Panc1 (cell line): Measurements from ENCODE around the gene TBKBP1. TPM values are rescaled to one million over a fixed set of nuclear protein-coding genes. Genes with fewer than 3 reads are reported as not detected.

Experiments used
- ATAC-seq: fragments of 200-7000 bp; cut with Tn5 transposase; 2 replicates; pipeline ENCODE4 v1.9.1; 2020; ENCODE audit warnings: mild to moderate bottlenecking, moderate library complexity
- BruUV-seq: library from RNA; stranded (reverse); fragments of 400-500 nt; replicated peaks from 2 replicates; lab custom pipeline; 2021; lab: Mats Ljungman, UMichigan
- CTCF ChIA-PET: fragments of 300-600 bp; sonication (Branson Sonifier 250); formaldehyde crosslinking; loops from one replicate; lab custom pipeline; 2022; ENCODE audit warnings: antibody characterized with exemption; lab: Charles Lee
- POLR2A ChIA-PET: fragments of 300-600 bp; sonication (Branson Sonifier 250); formaldehyde crosslinking; loops from one replicate; lab custom pipeline; 2022; ENCODE audit warnings: antibody characterized with exemption; lab: Charles Lee
- DNase-seq: peaks from one replicate; pipeline ENCODE4 v3.0.0-alpha.2; 2010; ENCODE audit warnings: low read depth, low spot score
- H3K27ac ChIP-seq: 2 replicates; pipeline ENCODE4 v1.5.1; 2011; ENCODE audit warnings: mild to moderate bottlenecking, low read length, inconsistent platforms
- H3K27me3 ChIP-seq: fragments of 200-500 bp; sonication (Bioruptor generic); 2 replicates; pipeline ENCODE4 v1.6.0; 2014; ENCODE audit warnings: low read length, inconsistent platforms; ENCODE audit not compliant: control insufficient read depth, insufficient read depth
- H3K36me3 ChIP-seq: fragments of 200-500 bp; sonication (Bioruptor generic); 2 replicates; pipeline ENCODE4 v1.5.1; 2014; ENCODE audit warnings: inconsistent platforms, mild to moderate bottlenecking, low read length, moderate library complexity; ENCODE audit not compliant: control insufficient read depth, insufficient read depth
- H3K4me1 ChIP-seq: 2 replicates; pipeline ENCODE4 v1.5.1; 2011; ENCODE audit warnings: inconsistent platforms, mild to moderate bottlenecking, low read length, moderate library complexity; ENCODE audit not compliant: control insufficient read depth, insufficient read depth
- H3K4me3 ChIP-seq, 2 experiments: 2 replicates each; pipeline ENCODE4 v1.5.1; 2011 to 2012; ENCODE audit warnings: low read depth in 2 of 2, low read length in 2 of 2, mild to moderate bottlenecking in 2 of 2, inconsistent platforms in 1 of 2, moderate library complexity in 1 of 2
- H3K9me3 ChIP-seq: fragments of 200-500 bp; sonication (Bioruptor generic); 2 replicates; pipeline ENCODE4 v1.5.1; 2014; ENCODE audit warnings: low read depth, mild to moderate bottlenecking, inconsistent platforms, low read length, moderate library complexity; ENCODE audit not compliant: control insufficient read depth, insufficient read depth
- POLR2AphosphoS5 ChIP-seq: IDR thresholded peaks from 2 replicates; pipeline ENCODE4 v1.6.1; 2012; ENCODE audit warnings: mild to moderate bottlenecking, low read depth, low read length, moderate library complexity
- SIN3A ChIP-seq: IDR thresholded peaks from 2 replicates; pipeline ENCODE4 v1.6.1; 2012; ENCODE audit warnings: low read depth, mild to moderate bottlenecking, low read length, moderate library complexity, borderline replicate concordance; ENCODE audit not compliant: insufficient read depth
- TCF7L2 ChIP-seq: IDR thresholded peaks from 2 replicates; pipeline ENCODE4 v1.6.1; 2011; ENCODE audit warnings: mild to moderate bottlenecking, low read depth, low read length, inconsistent platforms
- in situ Hi-C: cut with HindIII; loops from 2 replicates; pipeline ENCODE4 v1.10.0; 2016; ENCODE audit warnings: low sequenced_read_pairs, low pct_unique_long_range_greater_than_20kb
- intact Hi-C: fragments of 100-400 bp; cut with micrococcal nuclease; formaldehyde crosslinking; loops from one replicate; pipeline ENCODE4 v1.10.0; 2022; ENCODE audit not compliant: unreplicated experiment
- total RNA-seq: library from RNA; stranded (reverse); gene quantifications from one replicate; pipeline ENCODE4 v1.2.1, GENCODE V29; 2021; ENCODE audit not compliant: unreplicated experiment
- TF ChIP-seq, protein P1 (sequence below), 2 experiments: IDR thresholded peaks; 2 replicates each; pipeline ENCODE4 v1.6.1; 2011 to 2012; ENCODE audit warnings: low read depth in 2 of 2, control low read depth in 1 of 2, low read length in 1 of 2, mild to moderate bottlenecking in 1 of 2, moderate library complexity in 1 of 2; ENCODE audit not compliant: insufficient read depth in 1 of 2
- TF ChIP-seq, protein P2 (sequence below): fragments of 450-650 bp; IDR thresholded peaks from 2 replicates; pipeline ENCODE4 v1.5.1; 2017; ENCODE audit warnings: mild to moderate bottlenecking

TBKBP1 gene
- total RNA-seq, 1 experiment from 2014 or later: 12.0 TPM

DNA sequence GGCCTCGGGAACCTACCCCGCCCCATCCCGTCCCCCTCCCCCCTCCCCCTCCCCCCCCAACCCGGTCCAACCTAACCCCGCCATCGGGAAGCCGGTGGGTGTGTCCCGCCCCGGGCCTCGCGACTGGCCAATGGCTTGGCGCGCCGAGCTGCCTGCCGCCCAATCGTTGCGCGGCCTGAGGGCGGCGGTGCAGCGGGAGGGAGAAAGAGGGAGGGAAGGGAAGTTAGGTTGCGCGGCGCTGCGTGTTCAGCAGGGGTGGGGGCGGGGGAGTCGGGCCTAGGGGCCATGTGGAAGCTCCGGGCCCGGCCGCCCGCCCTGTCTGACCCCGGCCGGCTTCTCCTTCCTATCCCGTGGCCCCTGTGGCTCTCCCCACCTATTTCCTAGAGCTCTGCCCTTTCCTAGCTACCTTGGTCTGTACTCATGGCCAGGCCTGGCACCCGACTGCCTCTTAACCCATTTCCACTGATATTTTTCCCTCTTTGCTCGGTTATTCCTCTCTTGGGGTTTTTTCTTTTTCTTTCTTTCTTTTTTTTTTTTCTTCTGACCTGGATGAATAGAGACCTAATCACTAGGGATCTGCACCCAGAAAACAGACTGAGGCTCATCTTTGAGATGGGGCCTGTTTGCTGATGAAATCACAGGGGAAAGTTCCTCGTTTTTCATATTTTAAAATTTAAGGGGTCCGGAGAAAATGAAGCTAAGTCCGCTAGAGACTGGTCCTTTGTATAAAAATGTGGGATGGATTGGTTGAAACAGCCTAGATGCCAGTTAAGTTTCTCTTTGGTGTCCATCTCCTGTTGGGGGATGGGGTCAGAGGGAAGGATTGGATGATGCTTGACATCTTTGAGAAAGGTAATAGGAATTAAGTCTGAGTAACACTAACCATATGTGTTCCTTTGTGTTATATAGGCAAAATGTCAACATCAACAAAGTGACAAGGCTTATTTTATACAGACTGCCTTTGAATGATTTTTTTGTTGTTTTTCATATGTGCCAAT lies 43.1 kb upstream of the TBKBP1 start:
- BruUV-seq: no TSS peak
- peak; percentile 76 for ATAC-seq
- POLR2A ChIA-PET: interaction anchor here (0.5 to 0.9 kb wide), 6 partner anchors 14 to 121 kb away, joined by 3 to 10 read pairs (median 7); no protein-coding TSS in a partner anchor
- DNase-seq: peak; percentile 54
- in situ Hi-C loops (no loop called here), intact Hi-C loops (no loop called here)
- H3K4me1 ChIP-seq: peaks cover 45% of the 10 kb centered on the region
- CTCF ChIA-PET: no interaction called here
- H3K27ac ChIP-seq: peak overlapping the region; percentile 99
- peak overlapping the region; percentile 88 to 96 for H3K4me3 ChIP-seq
- H3K27me3 ChIP-seq: no peaks in the 10 kb centered on the region
- no peaks in the 10 kb centered on the region for H3K9me3 ChIP-seq
- peak; percentile 97 for TF ChIP-seq POLR2AphosphoS5
- TF ChIP-seq, protein P1, sequence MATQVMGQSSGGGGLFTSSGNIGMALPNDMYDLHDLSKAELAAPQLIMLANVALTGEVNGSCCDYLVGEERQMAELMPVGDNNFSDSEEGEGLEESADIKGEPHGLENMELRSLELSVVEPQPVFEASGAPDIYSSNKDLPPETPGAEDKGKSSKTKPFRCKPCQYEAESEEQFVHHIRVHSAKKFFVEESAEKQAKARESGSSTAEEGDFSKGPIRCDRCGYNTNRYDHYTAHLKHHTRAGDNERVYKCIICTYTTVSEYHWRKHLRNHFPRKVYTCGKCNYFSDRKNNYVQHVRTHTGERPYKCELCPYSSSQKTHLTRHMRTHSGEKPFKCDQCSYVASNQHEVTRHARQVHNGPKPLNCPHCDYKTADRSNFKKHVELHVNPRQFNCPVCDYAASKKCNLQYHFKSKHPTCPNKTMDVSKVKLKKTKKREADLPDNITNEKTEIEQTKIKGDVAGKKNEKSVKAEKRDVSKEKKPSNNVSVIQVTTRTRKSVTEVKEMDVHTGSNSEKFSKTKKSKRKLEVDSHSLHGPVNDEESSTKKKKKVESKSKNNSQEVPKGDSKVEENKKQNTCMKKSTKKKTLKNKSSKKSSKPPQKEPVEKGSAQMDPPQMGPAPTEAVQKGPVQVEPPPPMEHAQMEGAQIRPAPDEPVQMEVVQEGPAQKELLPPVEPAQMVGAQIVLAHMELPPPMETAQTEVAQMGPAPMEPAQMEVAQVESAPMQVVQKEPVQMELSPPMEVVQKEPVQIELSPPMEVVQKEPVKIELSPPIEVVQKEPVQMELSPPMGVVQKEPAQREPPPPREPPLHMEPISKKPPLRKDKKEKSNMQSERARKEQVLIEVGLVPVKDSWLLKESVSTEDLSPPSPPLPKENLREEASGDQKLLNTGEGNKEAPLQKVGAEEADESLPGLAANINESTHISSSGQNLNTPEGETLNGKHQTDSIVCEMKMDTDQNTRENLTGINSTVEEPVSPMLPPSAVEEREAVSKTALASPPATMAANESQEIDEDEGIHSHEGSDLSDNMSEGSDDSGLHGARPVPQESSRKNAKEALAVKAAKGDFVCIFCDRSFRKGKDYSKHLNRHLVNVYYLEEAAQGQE (IDR thresholded peaks at IDR 0.05; ENCODE audit: insufficient read depth in 1 of 2, low read depth in 2 of 2, low read length in 1 of 2): no peak
- no peak for TF ChIP-seq TCF7L2
- TF ChIP-seq SIN3A: peak; percentile 94
- TF ChIP-seq, protein P2, sequence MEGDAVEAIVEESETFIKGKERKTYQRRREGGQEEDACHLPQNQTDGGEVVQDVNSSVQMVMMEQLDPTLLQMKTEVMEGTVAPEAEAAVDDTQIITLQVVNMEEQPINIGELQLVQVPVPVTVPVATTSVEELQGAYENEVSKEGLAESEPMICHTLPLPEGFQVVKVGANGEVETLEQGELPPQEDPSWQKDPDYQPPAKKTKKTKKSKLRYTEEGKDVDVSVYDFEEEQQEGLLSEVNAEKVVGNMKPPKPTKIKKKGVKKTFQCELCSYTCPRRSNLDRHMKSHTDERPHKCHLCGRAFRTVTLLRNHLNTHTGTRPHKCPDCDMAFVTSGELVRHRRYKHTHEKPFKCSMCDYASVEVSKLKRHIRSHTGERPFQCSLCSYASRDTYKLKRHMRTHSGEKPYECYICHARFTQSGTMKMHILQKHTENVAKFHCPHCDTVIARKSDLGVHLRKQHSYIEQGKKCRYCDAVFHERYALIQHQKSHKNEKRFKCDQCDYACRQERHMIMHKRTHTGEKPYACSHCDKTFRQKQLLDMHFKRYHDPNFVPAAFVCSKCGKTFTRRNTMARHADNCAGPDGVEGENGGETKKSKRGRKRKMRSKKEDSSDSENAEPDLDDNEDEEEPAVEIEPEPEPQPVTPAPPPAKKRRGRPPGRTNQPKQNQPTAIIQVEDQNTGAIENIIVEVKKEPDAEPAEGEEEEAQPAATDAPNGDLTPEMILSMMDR: no peak
- H3K36me3 ChIP-seq: peaks cover 43% of the 10 kb centered on the region

DNA sequence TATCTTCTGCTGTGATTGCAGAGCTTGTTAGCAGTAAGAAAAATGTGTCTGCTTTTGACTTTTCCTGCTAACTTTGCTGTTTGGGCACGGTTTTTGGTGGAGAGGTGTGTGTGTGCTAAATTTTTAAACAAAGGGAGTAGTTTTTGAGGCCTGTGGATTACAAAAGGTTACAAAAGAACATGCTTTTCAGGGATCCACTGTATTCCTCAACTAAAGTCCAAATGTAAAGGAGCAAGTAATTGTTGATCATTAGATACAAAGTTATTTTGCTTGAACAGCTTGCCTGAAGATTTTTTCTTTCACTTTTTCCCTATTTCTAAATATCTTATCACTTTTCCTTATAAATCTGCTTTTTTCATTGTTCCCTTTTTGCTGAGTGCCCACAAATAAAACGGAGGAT lies 42.3 kb upstream of the TBKBP1 start:
- DNase-seq (no peak), ATAC-seq (no peak)
- TF ChIP-seq, protein P1 (IDR thresholded peaks at IDR 0.05; ENCODE audit: insufficient read depth in 1 of 2, low read depth in 2 of 2, low read length in 1 of 2): no peak
- TF ChIP-seq POLR2AphosphoS5 (no peak), SIN3A (no peak), TCF7L2 (no peak)
- TF ChIP-seq, protein P2: no peak
- ChIA-PET CTCF (no interaction called here), POLR2A (interaction anchor here (0.5 to 0.7 kb wide), 2 partner anchors 30 to 55 kb away, joined by 8 to 10 read pairs; no protein-coding TSS in a partner anchor)
- H3K4me3 ChIP-seq: peak overlapping the region; percentile 88 to 96
- peaks cover 45% of the 10 kb centered on the region for H3K4me1 ChIP-seq
- H3K36me3 ChIP-seq: peaks cover 49% of the 10 kb centered on the region
- in situ Hi-C loops: no loop called here
- intact Hi-C loops: no loop called here
- BruUV-seq: TSS peak; percentile 75
- H3K27me3 ChIP-seq: no peaks in the 10 kb centered on the region
- H3K9me3 ChIP-seq: no peaks in the 10 kb centered on the region
- peak overlapping the region; percentile 99 for H3K27ac ChIP-seq
